Heart left ventricle (tissue), 13 donors: ENCODE data around the gene DMBT1.

Experiments used
- POLR2A ChIP-seq, 2 donors: fragments of 450-650 bp; IDR thresholded peaks; one replicate each; pipeline ENCODE4 v1.6.1; 2017; ENCODE audit warnings: antibody characterized with exemption in 2 of 2, mild to moderate bottlenecking in 2 of 2, moderate library complexity in 2 of 2
- TF ChIP-seq, protein P1 (sequence below), 12 donors: fragments of 200-600 bp; sonication (generic) in 4 of 12; IDR thresholded peaks; one replicate each; pipeline versions ENCODE4 v1.5.0 to v1.8.0; 2018 to 2022; ENCODE audit warnings: antibody characterized with exemption in 12 of 12, mild to moderate bottlenecking in 5 of 12
- donor health status: ischemic (EF 13 %, LVEDD 7.1; RV severe dilation, severe dysfunction).
- donor health status: DM: no; HTN: yes; CAD: no.
- donor health status: DM: no; HTN: no; CAD: no.
- donor health status: ischemic (EF 25% LVEDD 6.9; RV normal size, moderate dysfunction).
- donor health status: ischemic (EF 25% LVEDD 5.7; RV mildly dilated, moderate dysfunction).
- donor health status: ischemic (EF 35%, LVEDD 5.7; RV mildly dilated, moderate dysfunction).
- donor health status: nonischemic (EF 11% LVEDD 7.7; RV severe dilation, severe dysfunction).
- donor health status: DM: yes; HTN: yes; CAD: no.
- donor health status: PGD.
- donor health status: ischemic (EF 29% LVEDD 5.4; RV normal size, mild dysfunction).
- donor health status: nonischemic (EF 23%, LVEDD 6.1; RV moderate dilation, normal function).

GRCh38 chr10:122660696-122661095 is 100.1 kb downstream of the DMBT1 start:
- TF ChIP-seq, protein P1, sequence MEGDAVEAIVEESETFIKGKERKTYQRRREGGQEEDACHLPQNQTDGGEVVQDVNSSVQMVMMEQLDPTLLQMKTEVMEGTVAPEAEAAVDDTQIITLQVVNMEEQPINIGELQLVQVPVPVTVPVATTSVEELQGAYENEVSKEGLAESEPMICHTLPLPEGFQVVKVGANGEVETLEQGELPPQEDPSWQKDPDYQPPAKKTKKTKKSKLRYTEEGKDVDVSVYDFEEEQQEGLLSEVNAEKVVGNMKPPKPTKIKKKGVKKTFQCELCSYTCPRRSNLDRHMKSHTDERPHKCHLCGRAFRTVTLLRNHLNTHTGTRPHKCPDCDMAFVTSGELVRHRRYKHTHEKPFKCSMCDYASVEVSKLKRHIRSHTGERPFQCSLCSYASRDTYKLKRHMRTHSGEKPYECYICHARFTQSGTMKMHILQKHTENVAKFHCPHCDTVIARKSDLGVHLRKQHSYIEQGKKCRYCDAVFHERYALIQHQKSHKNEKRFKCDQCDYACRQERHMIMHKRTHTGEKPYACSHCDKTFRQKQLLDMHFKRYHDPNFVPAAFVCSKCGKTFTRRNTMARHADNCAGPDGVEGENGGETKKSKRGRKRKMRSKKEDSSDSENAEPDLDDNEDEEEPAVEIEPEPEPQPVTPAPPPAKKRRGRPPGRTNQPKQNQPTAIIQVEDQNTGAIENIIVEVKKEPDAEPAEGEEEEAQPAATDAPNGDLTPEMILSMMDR (IDR thresholded peaks at IDR 0.05): no peak
- no peak for TF ChIP-seq POLR2A (IDR thresholded peaks at IDR 0.05)
